GM12892 (cell line): ENCODE data around the gene MAFB.

ENCODE experiments used
- DNase-seq: peaks from one replicate; pipeline ENCODE4 v3.0.0; 2011; ENCODE audit not compliant: insufficient read length
- FAIRE-seq: peaks from 2 replicates; lab custom pipeline; 2011; peaks lifted over from hg19 to GRCh38; lab: Jason Lieb, UNC
- POLR2A ChIP-seq: IDR thresholded peaks from 2 replicates; pipeline ENCODE4 v1.6.1; 2011; ENCODE audit warnings: low read depth, low read length, control low read depth
- POLR2AphosphoS5 ChIP-seq: IDR thresholded peaks from 2 replicates; pipeline ENCODE4 v1.6.1; 2011; ENCODE audit warnings: low read depth, low read length, control low read depth
- TAF1 ChIP-seq: IDR thresholded peaks from 2 replicates; pipeline ENCODE4 v1.6.1; 2011; ENCODE audit warnings: low read depth, mild to moderate bottlenecking, control low read depth, low read length, borderline replicate concordance

Gene MAFB

GRCh38 chr20:40698281-40698680 lies 9.2 kb upstream of the MAFB start:
- no peak for TF ChIP-seq POLR2A
- no peak for TF ChIP-seq TAF1
- no peak for TF ChIP-seq POLR2AphosphoS5
- DNase-seq: no peak
- FAIRE-seq: no peak

- no peak for DNase-seq
- FAIRE-seq: no peak
Observed at GRCh38 chr20:40697541-40697940, 8.5 kb upstream of the MAFB start.

GRCh38 chr20:40695214-40695613 lies 6.2 kb upstream of the MAFB start:
- FAIRE-seq (no peak), DNase-seq (no peak)
- TF ChIP-seq TAF1 (no peak), POLR2A (no peak), POLR2AphosphoS5 (no peak)

More at GRCh38 chr20:40697541-40697940, 8.5 kb upstream of the MAFB start:
- no peak for TF ChIP-seq TAF1
- TF ChIP-seq POLR2A: no peak
- no peak for TF ChIP-seq POLR2AphosphoS5

GRCh38 chr20:40694246-40694645 lies 5.2 kb upstream of the MAFB start:
- FAIRE-seq: no peak
- DNase-seq: no peak
- TF ChIP-seq TAF1 (no peak), POLR2AphosphoS5 (no peak), POLR2A (no peak)

- DNase-seq: no peak
- no peak for FAIRE-seq
- no peak for TF ChIP-seq TAF1
- TF ChIP-seq POLR2A: no peak
- no peak for TF ChIP-seq POLR2AphosphoS5
Observed at GRCh38 chr20:40692240-40693011, 3.4 kb upstream of the MAFB start.

GRCh38 chr20:40691566-40692239 lies 2.7 kb upstream of the MAFB start:
- TF ChIP-seq POLR2A: no peak
- TF ChIP-seq POLR2AphosphoS5: no peak
- no peak for TF ChIP-seq TAF1
- no peak for DNase-seq

GRCh38 chr20:40690836-40691565 lies 2.0 kb upstream of the MAFB start:
- no peak for FAIRE-seq
- no peak for DNase-seq
- no peak for TF ChIP-seq TAF1
- TF ChIP-seq POLR2AphosphoS5: no peak

More at GRCh38 chr20:40691566-40692239, 2.7 kb upstream of the MAFB start:
- FAIRE-seq: no peak

- no peak for TF ChIP-seq TAF1
- TF ChIP-seq POLR2A: no peak
- TF ChIP-seq POLR2AphosphoS5: no peak
- DNase-seq (peak; percentile 87), FAIRE-seq (peak; percentile 84)
Observed at GRCh38 chr20:40689943-40690835, 1.2 kb upstream of the MAFB start.

- FAIRE-seq (no peak), DNase-seq (no peak)
- TF ChIP-seq POLR2A (no peak), TAF1 (no peak), POLR2AphosphoS5 (no peak)
Observed at GRCh38 chr20:40688129-40689099, 622 bp downstream of the MAFB start.
